ENCODE results near the gene JAML.
"Not testable (repeated sequence)": the region's sequence is repeated elsewhere in the genome, so short reads cannot be mapped to it uniquely, and the experiment has no call there.

Gene JAML

GRCh38 chr11:118215262-118215661 is 9.5 kb downstream of the JAML start:
- no peak for DNase-seq

DNA sequence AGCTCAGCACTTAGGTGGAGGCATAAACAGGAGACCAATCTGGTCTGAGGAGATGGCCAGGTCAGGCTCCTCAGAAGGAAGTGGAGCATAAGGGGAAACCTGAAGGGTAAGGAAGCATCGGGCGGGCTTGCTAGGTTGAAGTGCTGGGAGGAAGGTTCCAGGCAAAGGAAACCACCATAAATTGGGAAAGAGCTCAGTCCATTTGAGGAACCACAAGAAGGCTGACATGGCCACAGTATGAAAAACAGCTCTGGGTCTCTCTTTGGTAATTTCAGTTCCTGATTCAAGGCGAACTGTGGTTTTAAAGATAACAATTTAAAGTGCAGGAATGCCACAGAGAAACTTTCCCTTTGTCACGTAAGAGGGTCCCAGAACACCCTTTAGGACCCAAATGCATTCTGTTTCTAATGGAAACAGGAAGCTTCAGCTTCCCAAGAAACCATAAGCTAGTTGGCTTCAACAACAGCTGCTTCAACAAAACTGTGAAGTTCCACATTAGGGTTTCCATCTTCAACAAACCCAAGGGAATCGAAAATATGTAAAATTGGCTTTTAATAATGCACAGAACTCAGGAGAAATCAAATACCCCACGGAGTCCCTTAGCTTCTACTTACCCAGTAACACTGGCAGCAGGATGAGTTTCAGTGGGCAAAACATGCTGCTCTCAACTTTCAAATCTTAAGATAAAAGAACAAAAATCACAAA is 10.4 kb downstream of the JAML start:
- no peak for DNase-seq

GRCh38 chr11:118213781-118214180 is 11.0 kb downstream of the JAML start:
- no peak for DNase-seq

- no peak for DNase-seq
Measured at GRCh38 chr11:118213201-118213600, 11.6 kb downstream of the JAML start.

GRCh38 chr11:118212781-118213191 is 12.0 kb downstream of the JAML start:
- DNase-seq, result no peak

GRCh38 chr11:118212131-118212725 is 12.6 kb downstream of the JAML start:
- no peak for DNase-seq

GRCh38 chr11:118211006-118211405 is 13.8 kb downstream of the JAML start:
- DNase-seq, result no peak

DNA sequence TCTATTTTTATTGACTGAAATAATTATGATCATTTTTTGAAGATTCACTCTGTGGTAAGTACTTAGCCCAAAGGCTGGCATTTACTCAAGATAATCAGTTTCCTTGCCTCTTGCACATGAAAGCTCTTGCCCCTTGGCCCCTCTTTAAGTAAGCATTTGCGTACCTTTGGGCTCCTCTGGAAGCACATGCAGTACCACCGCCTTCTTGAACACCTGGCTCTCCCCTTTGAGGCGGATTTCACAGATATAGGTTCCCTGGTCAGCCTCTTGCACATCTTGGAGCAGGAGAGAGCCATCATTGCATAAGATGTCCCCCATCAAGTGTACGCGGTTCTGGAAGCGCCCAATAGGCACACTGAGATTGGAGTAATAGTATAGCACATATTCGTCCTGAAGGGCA is 14.5 kb downstream of the JAML start:
- DNase-seq, result no peak

DNA sequence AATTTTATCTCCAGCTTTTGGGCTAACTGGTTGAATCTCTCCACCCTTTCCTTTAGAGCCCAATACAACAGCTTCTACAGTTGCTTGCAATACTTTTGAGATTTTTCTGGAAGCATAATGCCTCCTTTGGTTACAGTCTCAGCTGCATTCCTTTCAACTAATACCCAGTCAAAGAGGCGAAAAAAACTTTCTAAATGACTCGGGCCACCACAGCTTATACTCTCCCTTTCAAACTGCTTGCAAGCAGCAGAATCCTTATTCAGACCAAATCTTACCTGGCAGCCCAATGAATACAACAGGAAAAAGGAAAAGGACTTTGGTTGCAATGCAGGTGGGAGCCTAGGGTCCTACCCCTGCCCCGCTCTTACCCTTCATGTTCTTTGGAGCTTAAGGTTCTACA is 15.8 kb downstream of the JAML start:
- DNase-seq, result no peak

DNA sequence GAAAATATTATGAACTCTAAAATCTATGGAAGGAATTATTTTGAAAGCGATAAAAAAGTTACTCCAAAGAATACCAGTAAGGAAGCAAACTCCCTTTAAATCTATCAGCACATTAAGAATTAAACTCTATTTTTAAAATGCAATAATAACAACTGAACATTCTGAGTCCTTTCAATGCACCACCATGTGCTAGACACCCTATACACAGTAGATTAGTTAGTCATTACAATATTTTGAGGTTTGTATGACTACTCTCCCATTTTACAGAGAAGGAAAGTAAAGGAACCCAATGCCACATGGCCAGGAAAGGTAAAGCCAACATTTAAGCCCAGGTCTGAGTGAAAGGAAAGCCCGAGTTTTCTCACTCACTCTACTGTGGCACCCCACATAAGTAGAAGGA is 17.7 kb downstream of the JAML start:
- no peak for DNase-seq

- DNase-seq, result no peak
Measured at GRCh38 chr11:118206391-118207031, 18.3 kb downstream of the JAML start.

DNA sequence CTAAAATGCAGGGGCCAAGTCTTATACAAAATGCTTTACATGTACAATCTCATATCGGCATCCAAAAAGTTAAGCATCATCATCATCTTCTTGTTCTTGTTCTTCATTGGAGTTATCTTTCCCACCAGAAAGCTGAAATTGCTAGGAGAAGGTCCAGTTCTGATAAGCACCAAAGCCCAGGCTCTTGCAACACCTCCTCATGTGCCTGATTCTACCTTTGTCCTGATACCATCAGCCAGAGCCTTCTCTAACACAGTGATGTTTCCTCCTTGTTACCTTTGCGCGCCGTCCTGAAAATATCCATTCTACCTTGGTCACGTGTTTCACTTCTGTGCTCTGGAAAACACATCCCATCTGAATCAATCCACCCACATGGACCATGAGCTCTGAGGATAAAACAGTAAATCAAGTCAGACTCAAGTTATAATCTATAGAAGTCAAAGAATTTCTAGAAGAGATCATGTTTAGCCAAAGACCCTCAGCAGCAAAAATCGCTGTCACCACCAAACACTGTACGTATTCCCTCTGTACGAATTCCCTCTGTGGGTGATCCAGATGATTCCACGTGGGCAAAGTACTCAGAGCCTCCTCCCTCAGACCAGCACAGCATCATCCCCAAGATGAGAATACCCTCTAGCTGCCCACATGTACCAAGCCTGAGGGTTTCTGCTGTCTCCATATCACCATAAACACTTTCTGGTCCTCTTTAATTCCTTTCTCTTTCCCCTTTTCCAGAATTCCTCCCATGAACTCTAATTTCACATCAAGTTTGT is 19.0 kb downstream of the JAML start:
- DNase-seq, result no peak

DNA sequence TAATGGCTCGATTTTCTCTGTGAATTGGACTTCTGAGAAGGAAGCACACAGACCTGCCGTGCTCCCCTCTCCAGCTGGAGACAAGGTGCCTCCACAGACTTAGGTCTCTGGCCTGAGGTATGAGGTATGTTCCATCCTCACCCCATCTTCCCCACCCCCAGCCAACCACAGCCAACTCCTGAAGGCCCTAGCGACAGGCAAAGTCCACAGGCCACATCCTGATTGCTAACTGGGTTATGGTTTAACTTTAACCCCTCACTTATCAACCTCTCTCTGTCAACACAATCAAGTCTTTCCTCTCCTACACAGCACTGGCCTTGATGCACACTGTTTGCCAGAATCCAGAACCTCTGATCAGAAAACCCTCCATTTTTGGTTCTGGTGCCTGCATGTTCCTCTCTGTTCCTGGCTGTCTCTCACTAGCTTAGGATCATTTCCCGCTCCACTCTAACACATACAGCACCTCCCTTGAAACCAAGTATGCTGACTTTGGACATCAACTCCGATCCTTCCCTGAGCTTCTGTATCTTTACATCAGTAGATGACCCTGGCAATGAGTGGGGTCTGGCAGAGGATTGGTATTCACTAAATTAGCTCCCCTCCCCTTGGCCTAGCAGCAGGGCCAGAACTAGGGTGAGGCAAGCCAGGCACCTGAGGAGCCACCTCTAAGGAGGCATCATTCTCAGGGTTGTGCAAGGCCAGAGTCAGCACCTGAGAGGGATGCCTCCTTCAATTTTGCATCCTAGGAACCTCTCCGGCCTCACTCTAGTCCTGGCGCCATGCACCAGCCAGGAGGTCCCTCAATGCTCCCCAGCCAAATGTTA is 22.0 kb downstream of the JAML start:
- peak; percentile 78 for DNase-seq

DNA sequence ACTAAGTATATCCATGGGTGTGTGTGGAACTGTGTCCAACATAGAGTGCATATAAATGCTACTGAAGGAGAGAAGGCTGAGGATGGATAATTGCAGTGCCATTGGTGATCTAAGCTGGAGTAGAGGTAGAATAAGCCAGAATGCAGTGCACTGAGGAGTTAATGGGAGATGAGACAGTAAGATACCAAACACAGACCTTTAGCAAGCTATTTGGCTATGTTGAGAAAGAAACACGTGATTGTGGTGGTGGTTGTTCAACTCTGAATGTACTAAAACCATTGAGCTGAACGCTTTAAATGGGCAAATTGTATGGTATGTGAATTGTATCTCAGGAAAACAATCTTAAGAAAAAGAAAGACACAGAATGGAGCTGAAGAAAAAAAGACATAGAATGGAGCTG is 22.8 kb downstream of the JAML start:
- DNase-seq, result no peak

- peak; percentile 71 for DNase-seq
Measured at GRCh38 chr11:118200901-118201680, 23.7 kb downstream of the JAML start.

DNA sequence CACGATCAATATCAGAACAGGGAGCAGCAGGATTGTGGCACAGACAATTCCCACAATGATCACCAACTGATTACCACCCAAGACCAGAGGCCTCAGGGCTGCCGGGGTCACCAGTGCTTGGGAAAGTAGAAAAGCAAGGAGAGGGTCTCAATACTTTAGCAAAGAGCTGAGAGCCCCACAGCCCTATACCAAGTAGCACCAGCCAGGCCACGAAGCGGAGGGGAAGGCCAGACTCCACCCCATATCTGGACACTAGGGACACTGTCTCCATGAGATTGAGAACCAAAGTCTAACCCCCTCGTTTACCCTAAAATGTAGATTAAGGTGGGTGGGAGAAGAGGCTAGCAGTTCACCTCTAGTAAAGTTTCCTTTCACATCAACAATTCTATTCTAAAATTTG is 24.3 kb downstream of the JAML start:
- DNase-seq, result no peak

DNA sequence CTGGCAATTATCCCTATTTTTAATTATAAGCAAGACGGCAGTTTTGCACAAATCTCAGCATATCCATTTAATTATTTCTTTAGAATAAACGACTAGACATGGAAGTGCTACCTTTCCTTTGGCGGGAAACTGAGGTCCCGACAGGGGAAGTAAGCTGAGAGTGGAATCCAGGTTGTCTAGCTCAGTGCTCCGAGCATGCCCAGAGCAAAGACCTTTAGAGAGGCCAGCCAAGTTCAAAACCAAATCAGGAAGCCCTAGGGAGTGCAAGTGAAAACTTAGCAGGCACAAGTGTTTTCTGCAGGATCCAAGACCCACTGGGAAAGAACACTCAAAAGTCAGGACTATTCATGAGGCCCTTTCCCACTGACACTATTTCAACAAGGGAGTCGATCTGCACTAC is 25.7 kb downstream of the JAML start:
- no peak for DNase-seq

DNA sequence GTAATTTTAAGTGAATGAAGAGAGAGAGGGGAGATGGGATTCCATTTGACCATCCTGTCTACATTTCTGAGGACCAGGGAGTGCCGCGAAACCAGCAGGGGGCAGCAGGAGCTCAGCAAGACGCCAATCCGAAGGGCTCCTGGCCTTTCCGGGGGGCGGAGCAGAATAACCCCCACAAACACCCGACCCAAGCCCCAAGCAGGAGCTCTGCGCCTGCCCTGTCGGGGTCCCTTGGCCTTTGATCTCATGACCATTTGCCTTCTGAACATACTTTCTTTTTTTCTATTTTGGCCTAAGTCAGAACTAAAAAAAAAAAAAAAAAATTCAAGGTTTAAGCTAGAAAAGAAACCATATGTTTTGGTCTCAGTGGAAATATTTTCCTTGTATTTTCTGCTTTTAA is 26.4 kb downstream of the JAML start:
- DNase-seq, result peak; percentile 94

DNA sequence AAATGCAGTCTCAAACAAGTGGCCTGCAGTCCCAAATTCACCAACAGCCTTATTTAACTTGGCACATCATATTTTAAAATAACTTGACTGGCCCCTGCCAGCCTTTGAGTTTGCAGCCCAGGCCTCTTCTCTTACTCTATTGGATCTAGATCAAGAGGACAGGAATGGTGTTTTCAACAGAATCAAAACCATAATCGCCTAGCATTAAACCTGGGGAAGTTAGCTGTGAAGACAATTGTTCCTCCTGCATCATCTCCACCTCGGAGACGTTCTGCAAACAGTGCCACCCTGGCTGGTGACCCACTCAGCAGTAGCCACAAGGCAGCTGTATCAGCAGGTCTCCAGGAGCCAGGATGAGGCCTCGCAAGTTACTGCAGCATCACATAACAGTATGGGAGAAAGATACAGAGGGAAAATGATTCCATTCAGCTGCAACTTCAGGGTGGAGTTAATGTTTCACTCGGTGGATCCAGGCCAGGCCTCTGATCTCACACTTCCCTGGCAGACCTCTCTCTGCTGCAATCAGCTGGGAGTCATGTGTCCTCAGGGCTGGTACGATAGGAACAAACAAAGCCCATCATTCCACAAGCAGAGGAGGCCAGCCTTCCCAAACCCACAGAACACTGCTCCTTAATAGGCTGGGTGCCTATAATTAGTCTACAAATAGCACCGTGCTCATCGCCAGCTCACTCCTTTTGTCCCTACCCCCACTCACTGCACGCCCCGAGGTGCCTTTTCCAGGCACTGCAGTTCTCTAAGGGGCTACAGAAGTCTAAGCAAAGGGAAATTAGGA is 29.8 kb downstream of the JAML start:
- no peak for DNase-seq

DNA sequence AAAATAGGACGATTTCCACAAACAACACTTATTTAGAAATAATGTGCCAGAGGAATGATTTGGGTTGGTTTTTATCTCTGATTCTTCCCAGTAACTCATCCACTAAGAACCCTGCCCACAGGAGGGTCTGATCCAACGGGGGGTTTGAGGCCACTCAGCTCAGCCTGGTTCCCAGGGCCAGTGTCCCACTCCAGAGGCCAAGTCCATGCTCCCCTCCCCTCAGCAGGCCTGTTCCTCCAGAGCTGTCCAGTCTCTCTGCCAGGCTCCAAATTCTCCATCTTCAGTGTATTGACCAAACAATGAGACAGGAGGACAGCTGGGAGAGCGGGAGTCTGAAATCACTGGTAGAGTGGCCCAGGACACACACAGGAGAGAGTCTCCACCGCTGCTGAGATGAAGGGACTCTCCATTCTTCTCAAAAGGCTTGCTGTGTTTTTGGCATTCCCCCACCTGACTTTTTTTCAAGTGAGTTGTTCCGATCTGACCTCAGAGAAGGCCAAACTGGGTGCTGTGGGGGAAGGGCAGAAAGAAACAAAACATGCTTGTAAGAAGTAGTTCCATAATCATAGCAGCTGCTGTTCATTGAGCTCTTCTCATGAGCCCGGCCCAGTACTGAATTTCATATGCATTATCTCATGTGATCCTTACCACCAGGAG is 30.8 kb downstream of the JAML start:
- DNase-seq, result no peak

DNA sequence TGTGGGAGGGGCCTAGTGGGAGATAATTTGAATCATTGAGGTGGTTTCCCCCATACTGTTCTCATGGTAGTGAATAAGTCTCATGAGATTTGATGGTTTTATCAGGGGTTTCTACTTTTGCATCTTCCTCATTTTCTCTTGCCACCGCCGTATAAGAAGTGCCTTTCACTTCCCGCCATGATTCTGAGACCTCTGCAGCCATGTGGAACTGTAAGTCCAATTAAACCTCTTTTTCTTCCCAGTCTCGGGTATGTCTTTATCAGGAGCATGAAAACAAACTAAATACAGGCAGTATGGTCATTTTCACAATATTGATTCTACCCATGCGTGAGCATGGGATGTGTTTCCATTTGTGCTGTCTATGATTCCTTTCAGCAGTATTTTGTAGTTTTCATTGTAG is 32.0 kb downstream of the JAML start:
- DNase-seq, result not testable (repeated sequence)
